Left lung (tissue), 10 donors: ENCODE data around the gene KIAA0513. TPM values are rescaled to one million over a fixed set of nuclear protein-coding genes. Genes with fewer than 3 reads are reported as not detected.

Experiments used
- ATAC-seq: fragments of 200-7000 bp; cut with Tn5 transposase; one replicate; pipeline ENCODE4 v1.9.1; 2020; ENCODE audit warnings: moderate library complexity
- DNase-seq, 4 donors: peaks; one replicate each; pipeline ENCODE4 v3.0.0-alpha.2; 2013 to 2020
- H3K27ac ChIP-seq, 2 donors: fragments of 200-600 bp; sonication (generic) in 1 of 2; one replicate each; pipeline versions ENCODE4 v1.5.0 to v1.8.0; 2020 to 2021
- H3K27me3 ChIP-seq, 2 donors: fragments of 200-600 bp; sonication (generic) in 1 of 2; one replicate each; pipeline versions ENCODE4 v1.5.0 to v1.8.0; 2020 to 2021
- H3K36me3 ChIP-seq, 2 donors: fragments of 200-600 bp; sonication (generic) in 1 of 2; one replicate each; pipeline versions ENCODE4 v1.5.0 to v1.8.0; 2020 to 2021
- H3K4me1 ChIP-seq, 2 donors: fragments of 200-600 bp; one replicate each; pipeline ENCODE4 v1.8.0; 2021
- H3K4me3 ChIP-seq, 2 donors: fragments of 200-600 bp; sonication (generic) in 1 of 2; one replicate each; pipeline versions ENCODE4 v1.5.0 to v1.8.0; 2020 to 2021; ENCODE audit warnings: mild to moderate bottlenecking in 1 of 2
- H3K9me3 ChIP-seq, 2 donors: fragments of 200-600 bp; sonication (generic) in 1 of 2; one replicate each; pipeline versions ENCODE4 v1.5.0 to v1.8.0; 2020 to 2021
- CTCF ChIP-seq, 2 donors: fragments of 200-600 bp; sonication (generic) in 1 of 2; IDR thresholded peaks; one replicate each; pipeline versions ENCODE4 v1.5.0 to v1.8.0; 2021; ENCODE audit warnings: antibody characterized with exemption in 2 of 2
- intact Hi-C, 2 donors: fragments of 100-400 bp; cut with DNase I; formaldehyde crosslinking; loops; one replicate each; pipeline versions ENCODE4 v1.11.2 to v1.14.2; 2022
- polyA plus RNA-seq, 6 donors: library from polyadenylated mRNA; unstranded; fragments of 120-200 nt; gene quantifications; one replicate each; pipeline ENCODE4 v1.2.1, GENCODE V29; 2013; ENCODE audit not compliant: insufficient read length in 6 of 6
- total RNA-seq, 2 donors: library from RNA; stranded (reverse); fragmentation: NEBNext Ultra II Directional; extraction: Animal tissue kit (Norgen Biotek cat#: 25700); gene quantifications; one replicate each; pipeline ENCODE4 v1.2.1, GENCODE V29; 2021
- donor health status: DM: no; HTN: yes; CAD: no.
- donor health status: DM: no; HTN: no; CAD: no.

Gene KIAA0513
- total and polyA plus RNA-seq, 8 donors = 4.4 to 31.7 (median 7.6) TPM

- H3K36me3 ChIP-seq = peaks cover 0 to 12% of the 10 kb centered on the region in 2 donors
- intact Hi-C loops = no loop called here
- no peaks in the 10 kb centered on the region for H3K9me3 ChIP-seq
- no peak for TF ChIP-seq CTCF (IDR thresholded peaks at IDR 0.05)
- peaks cover 0 to 25% of the 10 kb centered on the region in 2 donors for H3K27me3 ChIP-seq
- H3K27ac ChIP-seq = no peak overlapping the region
- peaks cover 3 to 21% of the 10 kb centered on the region in 2 donors for H3K4me1 ChIP-seq
- ATAC-seq (no peak), DNase-seq (no peak)
- no peak overlapping the region for H3K4me3 ChIP-seq
Measured at GRCh38 chr16:85094176-85094805, 66.7 kb downstream of the KIAA0513 start.

GRCh38 chr16:85094812-85095211 is 67.2 kb downstream of the KIAA0513 start:
- intact Hi-C loops = no loop called here
- Histone ChIP-seq H3K4me1 (peaks cover 0 to 17% of the 10 kb centered on the region in 2 donors), H3K4me3 (no peak overlapping the region), H3K27me3 (peaks cover 0 to 25% of the 10 kb centered on the region in 2 donors), H3K36me3 (peaks cover 0 to 6% of the 10 kb centered on the region in 2 donors), H3K27ac (no peak overlapping the region), H3K9me3 (no peaks in the 10 kb centered on the region)
- no peak for TF ChIP-seq CTCF (IDR thresholded peaks at IDR 0.05)
- ATAC-seq = no peak
- DNase-seq = no peak

- Histone ChIP-seq H3K36me3 (no peaks in the 10 kb centered on the region), H3K27me3 (peaks cover 0 to 25% of the 10 kb centered on the region in 2 donors), H3K4me1 (no peaks in the 10 kb centered on the region), H3K4me3 (no peak overlapping the region), H3K27ac (no peak overlapping the region), H3K9me3 (no peaks in the 10 kb centered on the region)
- DNase-seq (peak in 1 of 4 donors; percentile 54), ATAC-seq (no peak)
- intact Hi-C loops = no loop called here
- TF ChIP-seq CTCF (IDR thresholded peaks at IDR 0.05) = no peak
Measured at GRCh38 chr16:85096921-85097320, 69.3 kb downstream of the KIAA0513 start.

GRCh38 chr16:85098565-85098964 is 71.0 kb downstream of the KIAA0513 start:
- Histone ChIP-seq H3K4me3 (no peak overlapping the region), H3K9me3 (no peaks in the 10 kb centered on the region), H3K27me3 (peaks cover 0 to 25% of the 10 kb centered on the region in 2 donors), H3K27ac (no peak overlapping the region), H3K4me1 (peaks cover 0 to 6% of the 10 kb centered on the region in 2 donors), H3K36me3 (no peaks in the 10 kb centered on the region)
- DNase-seq = no peak
- TF ChIP-seq CTCF (IDR thresholded peaks at IDR 0.05) = no peak
- intact Hi-C loops = no loop called here
- ATAC-seq = no peak

GRCh38 chr16:85100265-85100664 is 72.7 kb downstream of the KIAA0513 start:
- Histone ChIP-seq H3K4me1 (peaks cover 0 to 17% of the 10 kb centered on the region in 2 donors), H3K9me3 (no peaks in the 10 kb centered on the region), H3K36me3 (no peaks in the 10 kb centered on the region), H3K4me3 (no peak overlapping the region), H3K27ac (no peak overlapping the region), H3K27me3 (peaks cover 0 to 19% of the 10 kb centered on the region in 2 donors)
- intact Hi-C loops = no loop called here
- no peak for TF ChIP-seq CTCF (IDR thresholded peaks at IDR 0.05)
- no peak for ATAC-seq
- DNase-seq = no peak
